Measurements from ENCODE around the gene IGSF21.

IGSF21 gene

GRCh38 chr1:18316764-18317163 is 209.2 kb downstream of the IGSF21 start:
- DNase-seq (ENCODE audit: insufficient read length, low spot score) (no peak), FAIRE-seq (no peak)

GRCh38 chr1:18319099-18319498 is 211.5 kb downstream of the IGSF21 start:
- DNase-seq (ENCODE audit: insufficient read length, low spot score) (no peak), FAIRE-seq (no peak)

GRCh38 chr1:18320051-18320450 is 212.5 kb downstream of the IGSF21 start:
- FAIRE-seq (no peak), DNase-seq (ENCODE audit: insufficient read length, low spot score) (no peak)

- no peak for DNase-seq (ENCODE audit: insufficient read length, low spot score)
- no peak for FAIRE-seq
These were observed 214.9 kb downstream of the IGSF21 start for GRCh38 chr1:18322368-18323032.

- no peak for DNase-seq (ENCODE audit: insufficient read length, low spot score)
- FAIRE-seq: no peak
These were observed 215.7 kb downstream of the IGSF21 start for GRCh38 chr1:18323259-18323658.

- DNase-seq (ENCODE audit: insufficient read length, low spot score): no peak
- no peak for FAIRE-seq
These were observed 216.6 kb downstream of the IGSF21 start for GRCh38 chr1:18324246-18324645.

GRCh38 chr1:18325136-18325535 is 217.5 kb downstream of the IGSF21 start:
- no peak for FAIRE-seq
- DNase-seq (ENCODE audit: insufficient read length, low spot score): no peak

GRCh38 chr1:18326211-18326897 is 218.8 kb downstream of the IGSF21 start:
- FAIRE-seq (no peak), DNase-seq (ENCODE audit: insufficient read length, low spot score) (no peak)

GRCh38 chr1:18327650-18328049 is 220.1 kb downstream of the IGSF21 start:
- FAIRE-seq: no peak
- DNase-seq (ENCODE audit: insufficient read length, low spot score): no peak

- FAIRE-seq: no peak
- no peak for DNase-seq (ENCODE audit: insufficient read length, low spot score)
These were observed 221.2 kb downstream of the IGSF21 start for GRCh38 chr1:18328803-18329202.

GRCh38 chr1:18329469-18330253 is 222.1 kb downstream of the IGSF21 start:
- FAIRE-seq (no peak), DNase-seq (ENCODE audit: insufficient read length, low spot score) (no peak)

GRCh38 chr1:18332576-18332975 is 225.0 kb downstream of the IGSF21 start:
- DNase-seq (ENCODE audit: insufficient read length, low spot score): no peak
- FAIRE-seq: no peak

GRCh38 chr1:18333220-18333619 is 225.6 kb downstream of the IGSF21 start:
- FAIRE-seq (no peak), DNase-seq (ENCODE audit: insufficient read length, low spot score) (no peak)

GRCh38 chr1:18336801-18337200 is 229.2 kb downstream of the IGSF21 start:
- no peak for DNase-seq (ENCODE audit: insufficient read length, low spot score)
- FAIRE-seq: no peak

GRCh38 chr1:18337757-18338156 is 230.2 kb downstream of the IGSF21 start:
- FAIRE-seq (no peak), DNase-seq (ENCODE audit: insufficient read length, low spot score) (no peak)

- DNase-seq (ENCODE audit: insufficient read length, low spot score) (no peak), FAIRE-seq (no peak)
These were observed 231.6 kb downstream of the IGSF21 start for GRCh38 chr1:18339161-18339560.

- FAIRE-seq (no peak), DNase-seq (ENCODE audit: insufficient read length, low spot score) (no peak)
These were observed 232.7 kb downstream of the IGSF21 start for GRCh38 chr1:18340158-18340764.

GRCh38 chr1:18340787-18341186 is 233.2 kb downstream of the IGSF21 start:
- DNase-seq (ENCODE audit: insufficient read length, low spot score) (no peak), FAIRE-seq (no peak)

GRCh38 chr1:18341291-18342069 is 233.9 kb downstream of the IGSF21 start:
- FAIRE-seq: no peak
- DNase-seq (ENCODE audit: insufficient read length, low spot score): no peak

GRCh38 chr1:18342744-18343143 is 235.1 kb downstream of the IGSF21 start:
- DNase-seq (ENCODE audit: insufficient read length, low spot score): no peak
- no peak for FAIRE-seq

GRCh38 chr1:18343581-18343980 is 236.0 kb downstream of the IGSF21 start:
- FAIRE-seq (no peak), DNase-seq (ENCODE audit: insufficient read length, low spot score) (no peak)

Measured in GM19239 (cell line).